ENCODE data around the gene ZACN. TPM values are rescaled to one million over a fixed set of nuclear protein-coding genes. Genes with fewer than 3 reads are reported as not detected.
"Not testable (repeated sequence)": the region's sequence is repeated elsewhere in the genome, so short reads cannot be mapped to it uniquely, and the experiment has no call there.

The ZACN gene
- total and polyA plus RNA-seq, 9 donors, result 0.04 to 18.9 (median 15.0) TPM

DNA sequence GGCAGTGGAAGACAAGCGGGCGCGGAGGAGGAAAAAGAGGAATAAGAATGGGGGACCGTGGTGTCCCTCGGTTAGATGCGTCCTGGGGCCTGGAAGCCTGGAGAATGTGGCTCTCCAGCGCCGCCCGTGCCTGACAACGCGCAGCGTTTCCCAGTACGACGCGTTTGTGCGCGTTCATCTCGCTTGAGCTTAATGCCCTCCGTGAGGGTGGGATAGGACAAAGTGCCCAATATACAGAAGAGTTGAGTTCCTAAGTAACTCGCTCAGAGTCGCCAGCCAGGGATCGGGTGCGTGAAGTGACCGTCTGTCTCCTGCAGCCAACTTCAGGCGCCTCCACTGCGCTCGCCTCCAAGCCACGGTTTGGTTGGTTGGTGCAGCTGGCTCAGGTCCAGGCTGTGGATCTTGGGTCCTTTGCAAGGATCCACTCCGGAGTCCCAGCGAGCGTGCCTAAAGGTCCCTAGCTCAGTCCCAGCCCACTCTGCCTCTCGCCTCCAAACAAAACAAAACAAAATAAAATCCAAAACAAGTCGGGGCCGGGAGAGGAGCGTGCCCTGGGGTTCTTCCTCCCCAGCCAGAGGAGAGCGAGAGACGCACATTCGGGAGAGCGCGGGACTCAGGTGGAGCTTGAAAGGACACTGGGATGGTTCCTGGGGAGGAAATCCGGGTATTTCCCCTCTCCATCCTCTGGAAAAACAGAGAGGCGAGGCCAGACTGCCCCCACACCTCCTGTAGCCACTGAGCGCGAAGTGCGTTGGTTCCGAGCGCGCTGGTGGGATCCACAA, 3.4 kb upstream of the ZACN start:
- H3K4me3 ChIP-seq (ENCODE audit: low read length), result no peak overlapping the region
- H3K4me1 ChIP-seq (ENCODE audit: control insufficient read depth, insufficient read depth, low read length), result peaks cover 62% of the 10 kb centered on the region
- H3K27me3 ChIP-seq (ENCODE audit: control insufficient read depth, insufficient read depth, low read length), result peaks cover 73% of the 10 kb centered on the region
- DNase-seq, result no peak
- WGBS (ENCODE audit: insufficient coverage), result 2% methylated on average over 34 of the region's 48 CpGs
- no peaks in the 10 kb centered on the region for H3K9me3 ChIP-seq (replicated peaks; ENCODE audit: control insufficient read depth, low read depth, low read length)
- no peaks in the 10 kb centered on the region for H3K36me3 ChIP-seq (ENCODE audit: control insufficient read depth, insufficient read depth, low read length)
- no peak overlapping the region for H3K27ac ChIP-seq (ENCODE audit: low read length)

GRCh38 chr17:76076146-76076764, 2.7 kb upstream of the ZACN start:
- WGBS (ENCODE audit: insufficient coverage), result 3% methylated on average over 36 of the region's 41 CpGs
- Histone ChIP-seq H3K36me3 (ENCODE audit: control insufficient read depth, insufficient read depth, low read length) (no peaks in the 10 kb centered on the region), H3K4me3 (ENCODE audit: low read length) (no peak overlapping the region), H3K4me1 (ENCODE audit: control insufficient read depth, insufficient read depth, low read length) (peaks cover 60% of the 10 kb centered on the region), H3K27me3 (ENCODE audit: control insufficient read depth, insufficient read depth, low read length) (peaks cover 75% of the 10 kb centered on the region), H3K9me3 (replicated peaks; ENCODE audit: control insufficient read depth, low read depth, low read length) (no peaks in the 10 kb centered on the region), H3K27ac (ENCODE audit: low read length) (no peak overlapping the region)
- DNase-seq, result no peak

- WGBS (ENCODE audit: insufficient coverage), result 3% methylated on average over 76 of the region's 82 CpGs
- Histone ChIP-seq H3K27me3 (ENCODE audit: control insufficient read depth, insufficient read depth, low read length) (peaks cover 75% of the 10 kb centered on the region), H3K9me3 (replicated peaks; ENCODE audit: control insufficient read depth, low read depth, low read length) (no peaks in the 10 kb centered on the region), H3K4me1 (ENCODE audit: control insufficient read depth, insufficient read depth, low read length) (peaks cover 60% of the 10 kb centered on the region), H3K4me3 (ENCODE audit: low read length) (no peak overlapping the region), H3K27ac (ENCODE audit: low read length) (no peak overlapping the region), H3K36me3 (ENCODE audit: control insufficient read depth, insufficient read depth, low read length) (no peaks in the 10 kb centered on the region)
- DNase-seq, result peak; percentile 43
These were observed 2.0 kb upstream of the ZACN start for GRCh38 chr17:76076765-76077583.

GRCh38 chr17:76077584-76078110, 1.3 kb upstream of the ZACN start:
- peaks cover 6% of the 10 kb centered on the region for H3K36me3 ChIP-seq (ENCODE audit: control insufficient read depth, insufficient read depth, low read length)
- no peak overlapping the region for H3K4me3 ChIP-seq (ENCODE audit: low read length)
- peaks cover 59% of the 10 kb centered on the region for H3K4me1 ChIP-seq (ENCODE audit: control insufficient read depth, insufficient read depth, low read length)
- DNase-seq, result no peak
- no peak overlapping the region for H3K27ac ChIP-seq (ENCODE audit: low read length)
- WGBS (ENCODE audit: insufficient coverage), result 5% methylated on average over 8 of the region's 12 CpGs
- H3K9me3 ChIP-seq (replicated peaks; ENCODE audit: control insufficient read depth, low read depth, low read length), result no peaks in the 10 kb centered on the region
- peaks cover 75% of the 10 kb centered on the region for H3K27me3 ChIP-seq (ENCODE audit: control insufficient read depth, insufficient read depth, low read length)

- DNase-seq; H3K4me3 ChIP-seq (ENCODE audit: low read length); H3K9me3 ChIP-seq (replicated peaks; ENCODE audit: control insufficient read depth, low read depth, low read length); H3K27ac ChIP-seq (ENCODE audit: low read length): not testable (repeated sequence)
- peaks cover 74% of the 10 kb centered on the region for H3K27me3 ChIP-seq (ENCODE audit: control insufficient read depth, insufficient read depth, low read length)
- 51% methylated on average over 4 of the region's 5 CpGs for WGBS (ENCODE audit: insufficient coverage)
- H3K4me1 ChIP-seq (ENCODE audit: control insufficient read depth, insufficient read depth, low read length), result peaks cover 56% of the 10 kb centered on the region
- peaks cover 13% of the 10 kb centered on the region for H3K36me3 ChIP-seq (ENCODE audit: control insufficient read depth, insufficient read depth, low read length)
These were observed 612 bp upstream of the ZACN start for GRCh38 chr17:76078370-76078769.

- peaks cover 62% of the 10 kb centered on the region for H3K27me3 ChIP-seq (ENCODE audit: control insufficient read depth, insufficient read depth, low read length)
- 16% methylated on average over 6 of the region's 9 CpGs for WGBS (ENCODE audit: insufficient coverage)
- no peak for DNase-seq
- peaks cover 51% of the 10 kb centered on the region for H3K4me1 ChIP-seq (ENCODE audit: control insufficient read depth, insufficient read depth, low read length)
- H3K9me3 ChIP-seq (replicated peaks; ENCODE audit: control insufficient read depth, low read depth, low read length), result no peaks in the 10 kb centered on the region
- no peak overlapping the region for H3K4me3 ChIP-seq (ENCODE audit: low read length)
- peaks cover 25% of the 10 kb centered on the region for H3K36me3 ChIP-seq (ENCODE audit: control insufficient read depth, insufficient read depth, low read length)
- H3K27ac ChIP-seq (ENCODE audit: low read length), result no peak overlapping the region
These were observed 563 bp downstream of the ZACN start for GRCh38 chr17:76079535-76079955.

GRCh38 chr17:76079956-76080767, 1.2 kb downstream of the ZACN start:
- no peak overlapping the region for H3K27ac ChIP-seq (ENCODE audit: low read length)
- peaks cover 56% of the 10 kb centered on the region for H3K27me3 ChIP-seq (ENCODE audit: control insufficient read depth, insufficient read depth, low read length)
- peaks cover 30% of the 10 kb centered on the region for H3K36me3 ChIP-seq (ENCODE audit: control insufficient read depth, insufficient read depth, low read length)
- peaks cover 47% of the 10 kb centered on the region for H3K4me1 ChIP-seq (ENCODE audit: control insufficient read depth, insufficient read depth, low read length)
- 5% methylated on average over 15 of the region's 23 CpGs for WGBS (ENCODE audit: insufficient coverage)
- H3K9me3 ChIP-seq (replicated peaks; ENCODE audit: control insufficient read depth, low read depth, low read length), result no peaks in the 10 kb centered on the region
- DNase-seq, result no peak
- H3K4me3 ChIP-seq (ENCODE audit: low read length), result no peak overlapping the region

DNA sequence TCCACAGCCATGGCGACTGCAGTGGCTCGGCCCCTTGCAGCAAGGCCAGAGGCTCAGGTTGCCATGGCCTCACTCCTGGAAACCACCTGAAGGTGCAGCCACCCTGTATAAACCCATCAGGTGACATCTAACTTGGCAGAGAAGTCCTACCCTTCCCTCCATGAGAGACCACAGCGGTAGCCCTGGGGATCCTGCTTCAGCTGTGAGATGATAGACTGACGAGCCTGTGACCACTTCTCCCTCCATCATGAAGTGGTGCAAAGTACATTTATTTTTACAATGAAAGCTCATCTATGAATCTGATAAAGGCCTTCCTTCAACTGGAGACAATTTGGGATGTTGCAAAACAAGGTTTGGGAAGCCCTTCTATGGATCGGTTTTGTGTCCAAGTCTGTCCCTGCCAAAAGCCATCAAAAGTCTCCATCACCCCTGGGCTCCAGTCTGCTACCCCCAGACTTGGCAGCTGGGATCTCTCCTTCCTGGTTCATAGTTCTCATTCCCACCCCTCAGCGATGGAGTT, 1.8 kb downstream of the ZACN start:
- Histone ChIP-seq H3K27ac (ENCODE audit: low read length) (no peak overlapping the region), H3K27me3 (ENCODE audit: control insufficient read depth, insufficient read depth, low read length) (peaks cover 49% of the 10 kb centered on the region), H3K36me3 (ENCODE audit: control insufficient read depth, insufficient read depth, low read length) (peaks cover 37% of the 10 kb centered on the region), H3K4me1 (ENCODE audit: control insufficient read depth, insufficient read depth, low read length) (peaks cover 40% of the 10 kb centered on the region), H3K4me3 (ENCODE audit: low read length) (no peak overlapping the region), H3K9me3 (replicated peaks; ENCODE audit: control insufficient read depth, low read depth, low read length) (no peaks in the 10 kb centered on the region)
- WGBS (ENCODE audit: insufficient coverage), result 12% methylated on average over 3 of the region's 6 CpGs
- DNase-seq, result no peak

All from muscle of leg (tissue), 11 donors.